Kidney tubule cell (primary cell): ENCODE measurements around the gene PI16.
"Not testable (repeated sequence)": the region's sequence is repeated elsewhere in the genome, so short reads cannot be mapped to it uniquely, and the experiment has no call there.

Source experiments
- DNase-seq: peaks from one replicate; pipeline ENCODE4 v3.0.0-alpha.2; 2018; ENCODE audit warnings: low spot score

Gene PI16

GRCh38 chr6:36928547-36928918 is 26.0 kb upstream of the PI16 start:
- DNase-seq = no peak

DNA sequence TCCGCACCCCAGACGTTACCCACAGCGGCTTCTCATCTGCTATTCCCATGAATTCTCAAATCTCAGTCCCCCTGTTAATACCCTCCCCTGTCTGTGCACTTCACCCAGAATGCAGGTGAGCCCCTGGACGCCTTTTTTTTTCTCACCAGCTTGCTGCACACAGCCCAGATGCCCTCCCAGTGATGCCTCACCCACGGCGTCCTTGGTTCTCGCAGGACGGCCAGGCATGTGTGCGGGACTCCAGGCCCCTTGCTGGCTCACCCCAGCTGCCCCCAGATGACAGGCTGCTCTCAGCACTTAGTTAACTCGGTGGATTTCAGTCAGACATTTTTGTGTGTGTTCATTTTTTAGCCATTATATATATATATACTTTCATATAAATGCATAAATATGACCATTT is 25.4 kb upstream of the PI16 start:
- DNase-seq = no peak

DNA sequence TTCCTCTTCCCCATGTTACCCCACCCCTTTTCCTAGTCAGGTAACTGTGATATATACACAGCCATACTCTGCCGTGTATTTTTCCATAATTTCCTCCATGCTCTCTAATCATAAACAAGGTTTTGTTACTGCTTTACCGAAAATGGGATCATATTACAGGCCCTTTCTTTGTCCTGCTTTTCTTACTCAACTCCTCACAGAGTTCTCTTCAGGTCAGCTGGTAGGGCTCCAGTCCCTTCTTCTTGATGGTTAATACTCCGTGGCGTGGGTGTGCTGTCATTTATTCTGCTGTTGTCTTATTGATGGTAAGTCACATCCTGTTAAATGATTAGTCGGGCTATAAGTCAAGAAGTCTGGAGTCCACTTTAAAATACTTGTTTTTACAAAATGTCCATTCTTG is 24.9 kb upstream of the PI16 start:
- DNase-seq = peak; percentile 13

- DNase-seq = no peak
These were observed 24.1 kb upstream of the PI16 start for GRCh38 chr6:36930483-36930882.

DNA sequence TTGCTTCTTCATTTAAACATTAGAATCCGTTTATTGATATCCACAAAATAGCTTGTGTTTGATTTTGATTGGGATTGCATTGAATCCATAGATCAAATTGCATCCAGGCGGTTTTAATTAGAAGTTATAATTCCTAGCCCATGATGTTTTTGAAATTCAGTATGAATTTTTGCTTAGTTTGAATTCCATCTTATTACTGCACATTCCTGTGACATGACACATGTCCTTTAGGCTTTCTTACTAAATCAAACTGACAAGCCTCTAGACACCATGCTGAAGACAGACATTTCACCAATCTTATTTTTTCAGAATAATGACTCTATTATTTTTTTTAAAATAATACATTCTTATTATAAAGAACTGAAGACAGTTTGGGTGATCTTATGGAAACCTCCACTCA is 21.4 kb upstream of the PI16 start:
- DNase-seq = peak; percentile 33

DNA sequence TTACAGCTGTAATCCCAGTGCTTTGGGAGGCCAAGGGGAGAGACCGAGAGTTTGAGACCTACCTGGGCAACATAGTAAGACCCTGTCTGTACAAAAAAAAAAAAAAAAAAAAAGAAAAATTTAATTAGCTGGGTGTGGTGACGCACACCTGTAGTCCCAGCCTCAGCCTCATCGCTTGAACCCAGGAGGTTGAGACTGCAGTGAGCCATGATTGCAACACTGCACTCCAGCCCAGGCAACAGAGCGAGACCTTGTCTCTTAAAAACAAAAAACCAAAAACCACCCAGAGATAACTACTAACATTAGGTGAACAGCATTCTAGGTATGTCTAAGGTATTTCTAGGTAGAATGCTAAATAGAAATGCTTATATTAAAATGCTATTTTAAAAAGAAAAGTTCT is 21.0 kb upstream of the PI16 start:
- no peak for DNase-seq

GRCh38 chr6:36934901-36935300 is 19.6 kb upstream of the PI16 start:
- DNase-seq = no peak

DNA sequence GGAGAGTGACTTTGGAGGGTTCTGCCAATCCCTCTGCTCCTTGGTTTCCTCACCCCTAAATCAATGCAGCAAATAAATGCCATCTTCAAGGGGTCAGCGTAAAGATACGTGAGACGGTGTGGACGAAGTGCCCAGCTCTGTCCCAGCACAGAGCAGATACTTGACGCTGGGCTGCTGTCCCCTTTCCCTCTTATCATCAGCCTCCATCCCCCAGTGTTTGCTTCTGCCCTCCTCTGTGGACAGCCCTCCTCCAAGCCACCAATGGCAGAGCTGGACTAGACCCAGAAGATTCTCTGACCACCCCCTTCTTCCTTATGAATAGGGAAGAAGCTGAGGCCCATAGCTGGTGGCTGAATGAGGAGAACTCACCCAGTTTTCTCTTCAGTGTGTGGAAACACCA is 17.7 kb upstream of the PI16 start:
- DNase-seq = no peak

GRCh38 chr6:36937896-36938295 is 16.6 kb upstream of the PI16 start:
- DNase-seq = no peak

DNA sequence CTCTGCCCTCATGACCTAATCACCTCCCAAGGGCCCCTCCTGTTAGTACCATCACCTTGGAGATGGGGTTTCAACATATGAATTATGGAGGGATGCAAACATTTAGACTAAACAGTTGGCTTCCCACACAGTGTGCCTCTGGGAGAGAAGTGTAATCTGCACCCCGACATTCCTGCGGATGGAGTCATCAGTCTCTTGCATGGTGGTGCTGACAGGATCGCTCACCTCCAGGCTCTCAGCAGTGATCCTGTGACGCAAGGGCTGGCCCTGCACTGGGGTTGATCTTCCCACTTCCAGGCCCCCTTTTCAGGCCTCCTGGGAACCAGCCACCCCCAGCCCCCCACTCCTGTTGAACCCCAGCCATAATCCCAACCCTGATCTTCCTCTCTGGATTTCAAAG is 16.0 kb upstream of the PI16 start:
- no peak for DNase-seq

GRCh38 chr6:36939005-36939404 is 15.5 kb upstream of the PI16 start:
- DNase-seq = not testable (repeated sequence)

- DNase-seq = no peak
These were observed 14.5 kb upstream of the PI16 start for GRCh38 chr6:36940027-36940426.

DNA sequence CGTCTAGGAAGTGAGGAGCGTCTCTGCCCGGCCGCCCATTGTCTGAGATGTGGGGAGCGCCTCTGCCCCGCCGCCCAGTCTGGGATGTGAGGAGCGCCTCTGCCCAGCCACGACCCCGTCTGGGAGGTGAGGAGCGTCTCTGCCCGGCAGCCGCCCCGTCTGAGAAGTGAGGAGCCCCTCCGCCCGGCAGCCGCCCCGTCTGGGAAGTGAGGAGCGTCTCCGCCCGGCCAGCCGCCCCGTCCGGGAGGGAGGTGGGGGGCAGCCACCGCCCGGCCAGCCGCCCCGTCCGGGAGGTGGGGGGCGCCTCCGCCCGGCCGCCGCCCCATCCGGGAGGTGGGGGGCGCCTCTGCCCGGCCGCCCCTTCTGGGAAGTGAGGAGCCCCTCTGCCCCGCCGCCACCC is 13.0 kb upstream of the PI16 start:
- not testable (repeated sequence) for DNase-seq

- DNase-seq = not testable (repeated sequence)
These were observed 12.2 kb upstream of the PI16 start for GRCh38 chr6:36942329-36942728.

- DNase-seq = no peak
These were observed 9.9 kb upstream of the PI16 start for GRCh38 chr6:36944650-36945049.

- no peak for DNase-seq
These were observed 9.2 kb upstream of the PI16 start for GRCh38 chr6:36945301-36945700.

GRCh38 chr6:36946526-36946925 is 8.0 kb upstream of the PI16 start:
- no peak for DNase-seq

DNA sequence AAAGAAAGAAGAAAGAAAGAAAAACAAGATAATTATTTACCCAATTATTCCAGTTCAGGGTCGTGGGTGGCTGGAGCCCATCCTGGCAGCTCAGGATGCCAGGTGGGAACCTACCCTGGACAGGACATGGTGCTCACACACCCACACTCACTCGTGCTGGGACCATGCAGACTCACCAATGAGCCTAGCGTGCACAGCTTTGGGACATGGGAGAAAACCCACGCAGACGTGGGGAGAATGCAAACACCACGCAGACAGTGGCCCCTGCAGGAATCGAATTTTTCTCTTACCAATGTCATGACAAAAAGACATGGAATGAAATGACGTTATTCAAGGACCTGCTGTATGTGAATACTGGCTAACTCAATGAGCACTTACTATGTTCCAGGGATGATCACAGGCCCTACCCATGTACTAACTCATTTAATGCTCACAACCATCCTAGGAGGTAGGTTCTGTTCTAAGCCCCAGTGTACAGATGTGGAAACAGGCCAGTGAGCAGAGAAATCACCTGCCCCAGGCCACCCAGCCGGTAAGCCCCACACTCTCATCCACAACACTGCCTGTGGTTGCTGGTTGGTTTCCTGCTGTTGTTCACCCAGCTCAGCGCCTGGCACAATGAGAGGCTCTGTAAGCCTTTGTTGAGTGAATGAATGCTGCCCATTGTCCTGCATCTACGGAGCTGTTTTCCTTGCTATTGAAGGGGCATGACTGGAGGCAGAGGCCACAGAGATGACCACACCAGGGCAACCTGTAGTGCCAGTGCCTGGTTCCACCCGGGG is 6.8 kb upstream of the PI16 start:
- DNase-seq = peak; percentile 16

GRCh38 chr6:36949076-36949475 is 5.5 kb upstream of the PI16 start:
- DNase-seq = not testable (repeated sequence)

DNA sequence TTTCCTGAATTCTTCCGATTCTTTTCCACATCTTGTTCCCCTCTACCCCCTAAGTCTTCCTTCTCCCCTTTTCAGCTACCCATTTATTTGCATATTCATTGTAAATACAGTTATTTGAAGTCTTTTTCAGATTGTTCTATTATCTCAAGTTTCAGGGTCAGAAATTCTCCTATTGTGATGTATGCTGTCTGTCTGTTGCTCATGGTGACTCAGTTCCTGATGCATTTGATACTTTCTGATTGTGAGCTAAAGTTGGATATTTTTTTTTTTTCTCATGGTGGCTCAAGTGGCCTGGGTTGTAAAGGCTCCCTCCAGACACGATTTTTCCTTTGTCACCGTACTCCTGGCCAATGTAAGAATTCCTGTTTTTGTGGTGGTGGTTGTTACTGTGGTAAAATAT is 4.9 kb upstream of the PI16 start:
- DNase-seq = peak; percentile 48

DNA sequence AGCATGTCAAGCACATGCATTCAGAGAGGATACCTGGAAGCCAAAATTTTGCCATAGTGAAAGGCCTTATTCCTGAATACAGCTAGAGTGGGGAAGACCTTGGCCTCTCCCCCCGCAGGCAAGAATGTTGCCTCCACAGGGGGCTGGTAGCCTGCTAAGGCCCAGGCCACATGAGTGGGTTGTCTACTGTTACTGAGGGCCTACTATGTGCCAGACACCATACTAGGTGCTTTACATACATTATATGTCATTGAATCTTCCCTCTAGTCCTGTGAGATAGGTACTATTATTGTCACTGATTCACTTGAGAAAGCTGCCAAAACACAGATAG is 642 bp upstream of the PI16 start:
- no peak for DNase-seq

DNA sequence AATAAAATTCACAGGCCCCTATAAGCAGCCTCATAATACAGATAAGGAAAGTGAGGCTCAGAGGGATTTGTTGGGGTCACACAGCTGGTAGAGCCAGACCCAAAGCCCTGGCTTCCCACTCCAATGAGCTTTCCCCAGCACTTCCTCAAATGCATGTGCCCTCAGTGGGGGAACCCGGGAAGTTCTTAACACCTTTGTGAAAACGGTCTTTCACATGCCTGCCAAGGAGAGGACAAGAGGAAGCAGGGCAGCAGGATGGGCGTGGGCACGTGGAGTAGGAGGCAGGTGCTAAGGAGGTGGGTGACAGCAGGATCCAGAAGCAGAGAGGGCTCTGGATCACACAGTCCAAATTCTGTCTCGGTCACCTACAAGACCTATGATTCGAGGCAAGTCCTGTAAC is 598 bp downstream of the PI16 start:
- no peak for DNase-seq

- peak; percentile 14 for DNase-seq
These were observed 1.3 kb downstream of the PI16 start for GRCh38 chr6:36955671-36956445.

- no peak for DNase-seq
These were observed 1.9 kb downstream of the PI16 start for GRCh38 chr6:36956446-36956820.
